ENCODE results near the gene IL10RB.

DNA sequence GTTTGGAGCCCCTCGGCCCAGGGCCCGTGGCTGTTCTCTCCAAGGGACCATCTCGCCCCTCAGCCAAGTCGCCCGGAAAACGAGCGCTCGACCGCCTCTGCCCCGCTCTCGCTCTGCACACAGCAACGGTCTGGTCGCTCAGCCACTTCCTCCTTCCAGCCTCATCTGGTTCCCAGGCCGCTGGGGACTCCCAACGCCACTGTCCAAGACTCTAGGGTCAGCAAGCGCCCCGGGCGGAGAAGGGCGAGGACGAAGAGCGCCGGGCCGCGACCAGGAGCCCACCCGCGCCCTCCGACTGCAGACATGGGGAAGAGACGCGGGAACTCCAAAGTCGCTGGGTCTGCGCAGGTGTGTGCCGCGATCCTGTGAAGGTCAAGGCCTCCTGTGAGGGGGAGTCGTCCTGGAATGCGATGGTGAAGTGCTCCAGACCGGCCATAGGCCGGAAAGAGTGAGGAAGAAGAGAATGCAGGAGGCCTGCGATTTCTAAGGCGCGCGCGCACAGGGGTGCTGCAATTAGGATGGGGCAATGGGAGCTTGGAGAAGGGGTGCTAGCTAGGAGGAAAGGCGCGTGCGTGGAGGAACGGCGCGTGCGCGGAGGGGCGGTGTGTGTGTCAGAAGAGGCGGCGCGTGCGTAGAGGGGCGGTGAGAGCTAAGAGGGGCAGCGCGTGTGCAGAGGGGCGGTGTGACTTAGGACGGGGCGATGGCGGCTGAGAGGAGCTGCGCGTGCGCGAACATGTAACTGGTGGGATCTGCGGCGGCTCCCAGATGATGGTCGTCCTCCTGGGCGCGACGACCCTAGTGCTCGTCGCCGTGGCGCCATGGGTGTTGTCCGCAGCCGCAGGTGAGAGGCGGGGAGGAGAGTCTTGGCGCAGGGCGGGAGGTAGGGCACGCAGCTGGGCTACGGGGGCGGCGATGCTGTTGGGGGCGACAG, 58.4 kb downstream of the IL10RB start, which contains the start of gene IFNAR1:
- peak; percentile 83 for TF ChIP-seq POLR2AphosphoS5 (IDR thresholded peaks at IDR 0.05; ENCODE audit: low read depth, low read length)
- TF ChIP-seq TAF1 (IDR thresholded peaks at IDR 0.05; ENCODE audit: borderline replicate concordance, low read depth, low read length): no peak
- TF ChIP-seq POLR2A (IDR thresholded peaks at IDR 0.05; ENCODE audit: low read depth, low read length): peak; percentile 82

Data from GM12892 (cell line).